Stimulated activated CD4-positive, alpha-beta T cell treated with anti-CD3 and anti-CD28 coated beads, Interleukin-15, amount 100 ng/mL, for 24 hours (primary cell): ENCODE results near the gene PIGZ.
"Not testable (repeated sequence)": the region's sequence is repeated elsewhere in the genome, so short reads cannot be mapped to it uniquely, and the experiment has no call there.

Source experiments
- DNase-seq: peaks from one replicate; pipeline ENCODE4 v3.0.0-alpha.2; 2020

PIGZ gene

DNA sequence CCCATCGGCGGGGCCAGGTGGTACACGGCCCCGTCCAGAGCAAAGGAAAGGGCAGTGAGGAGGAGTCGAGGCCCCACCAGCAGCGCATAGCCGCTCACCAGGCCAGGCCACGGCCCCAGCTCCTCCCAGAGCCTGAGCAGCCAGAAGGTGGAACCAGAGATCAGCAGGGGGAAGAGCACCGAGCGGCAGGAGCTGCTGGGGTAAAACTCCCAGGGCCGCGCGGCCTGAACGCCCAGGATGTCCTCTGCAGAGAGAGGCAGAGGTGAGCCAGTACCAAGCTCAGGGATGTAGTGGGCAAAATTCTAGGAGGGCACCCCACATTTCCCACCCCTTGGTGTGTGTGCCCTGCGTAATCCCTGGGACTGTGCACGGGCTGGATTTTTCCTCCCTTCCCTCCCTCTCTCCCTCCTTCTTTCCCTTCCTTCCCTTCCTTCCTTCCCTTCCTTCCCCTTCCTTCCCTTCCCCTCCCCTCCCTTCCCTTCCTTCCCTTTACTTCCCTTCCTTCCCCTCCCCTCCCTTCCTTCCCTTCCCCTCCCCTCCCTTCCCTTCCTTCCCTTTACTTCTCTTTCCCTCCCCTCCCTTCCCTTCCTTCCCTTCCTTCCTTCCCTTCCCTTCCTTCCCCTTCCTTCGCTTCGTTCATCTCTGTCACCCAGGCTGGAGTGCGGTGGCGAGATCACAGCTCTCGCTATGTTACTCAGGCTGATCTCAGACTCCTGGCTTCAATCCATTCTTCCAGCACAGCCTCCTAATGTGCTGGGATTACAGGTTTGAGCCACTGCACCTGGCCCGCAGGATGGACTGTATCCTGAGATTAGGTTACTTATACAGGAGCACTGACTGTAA is 20.0 kb downstream of the PIGZ start:
- DNase-seq = no peak

DNA sequence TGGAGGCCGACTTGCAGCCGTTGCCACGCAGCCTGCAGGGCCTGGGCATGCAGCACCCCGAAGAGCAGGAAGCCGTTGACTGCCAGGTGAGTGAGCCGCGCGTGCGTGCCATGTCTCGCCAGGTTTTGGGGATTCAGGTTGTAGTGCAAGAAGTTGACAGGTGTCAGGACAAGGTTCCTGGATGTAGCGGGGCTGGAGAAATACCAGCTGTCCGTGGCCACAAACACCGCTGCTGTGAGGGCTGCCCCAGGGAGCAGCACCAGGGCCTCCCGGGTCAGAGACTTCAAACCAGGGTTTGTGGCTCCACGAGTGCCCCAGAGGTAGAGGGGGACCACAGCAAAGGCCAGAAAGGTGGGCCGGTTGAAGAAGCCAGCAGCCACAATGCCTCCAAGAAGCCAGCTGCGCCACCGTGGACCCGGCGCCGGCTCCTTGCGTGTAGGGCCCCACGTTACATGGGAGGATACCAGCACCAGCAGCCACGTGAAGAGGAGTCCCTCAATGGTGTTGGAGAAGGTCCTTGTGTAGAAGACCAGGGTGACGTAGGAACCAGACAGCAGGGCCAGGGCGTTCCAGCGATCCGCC is 20.7 kb downstream of the PIGZ start:
- DNase-seq = no peak

DNA sequence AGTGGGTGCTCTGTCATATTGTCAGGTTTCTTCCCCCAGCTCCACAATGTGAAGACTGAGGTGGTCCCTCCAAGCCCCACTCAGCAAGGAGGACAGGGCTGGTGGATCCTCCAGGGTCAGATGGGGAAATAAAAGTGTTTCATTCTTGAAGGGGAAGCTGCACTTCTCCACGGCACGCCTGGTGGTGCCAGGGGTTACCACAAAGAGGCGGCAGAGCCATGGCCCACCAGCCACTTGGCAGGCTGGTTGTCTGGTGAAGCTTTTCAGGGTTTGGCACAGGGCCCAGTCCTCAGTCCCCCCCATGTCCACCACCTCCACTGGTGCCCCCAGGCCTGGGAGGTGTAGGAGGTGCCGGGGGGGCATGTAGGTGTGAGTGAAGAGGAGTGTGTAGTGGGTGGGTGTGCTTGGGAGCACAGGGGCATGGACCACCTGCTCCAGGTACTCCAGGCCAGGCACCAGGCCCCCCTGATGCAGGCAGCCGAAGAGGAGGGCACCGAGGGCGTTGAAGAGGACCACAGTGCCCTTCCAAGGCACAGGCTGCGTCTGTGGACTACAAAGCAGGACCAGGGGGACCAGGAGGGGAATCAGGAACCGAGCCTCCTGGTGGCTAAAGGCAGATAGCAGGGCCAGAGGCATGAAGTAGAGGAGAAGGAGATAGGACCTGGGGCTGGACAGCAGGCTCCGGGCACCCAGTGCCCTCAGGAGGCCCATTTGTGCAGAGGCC is 21.3 kb downstream of the PIGZ start:
- no peak for DNase-seq

DNA sequence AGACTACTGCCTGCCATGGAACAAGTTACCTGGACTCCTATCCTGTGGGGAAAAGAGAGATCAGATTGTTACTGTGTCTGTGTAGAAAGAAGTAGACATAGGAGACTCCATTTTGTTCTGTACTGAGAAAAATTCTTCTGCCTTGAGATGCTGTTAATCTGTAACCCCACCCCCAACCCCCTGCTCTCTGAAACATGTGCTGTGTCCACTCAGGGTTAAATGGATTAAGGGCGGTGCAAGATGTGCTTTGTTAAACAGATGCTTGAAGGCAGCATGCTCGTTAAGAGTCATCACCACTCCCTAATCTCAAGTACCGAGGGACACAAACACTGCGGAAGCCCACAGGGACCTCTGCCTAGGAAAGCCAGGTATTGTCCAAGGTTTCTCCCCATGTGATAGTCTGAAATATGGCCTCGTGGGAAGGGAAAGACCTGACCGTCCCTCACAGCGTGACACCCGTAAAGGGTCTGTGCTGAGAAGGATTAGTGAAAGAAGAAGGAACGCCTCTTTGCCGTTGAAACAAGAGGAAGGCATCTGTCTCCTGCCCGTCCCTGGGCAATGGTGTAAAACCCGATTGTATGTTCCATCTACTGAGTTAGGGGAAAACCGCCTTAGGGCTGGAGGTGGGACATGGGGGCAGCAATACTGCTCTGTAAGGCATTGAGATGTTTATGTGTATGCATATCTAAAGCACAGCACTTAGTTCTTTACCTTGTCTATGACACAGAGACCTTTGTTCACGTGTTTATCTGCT is 24.4 kb downstream of the PIGZ start:
- not testable (repeated sequence) for DNase-seq

DNA sequence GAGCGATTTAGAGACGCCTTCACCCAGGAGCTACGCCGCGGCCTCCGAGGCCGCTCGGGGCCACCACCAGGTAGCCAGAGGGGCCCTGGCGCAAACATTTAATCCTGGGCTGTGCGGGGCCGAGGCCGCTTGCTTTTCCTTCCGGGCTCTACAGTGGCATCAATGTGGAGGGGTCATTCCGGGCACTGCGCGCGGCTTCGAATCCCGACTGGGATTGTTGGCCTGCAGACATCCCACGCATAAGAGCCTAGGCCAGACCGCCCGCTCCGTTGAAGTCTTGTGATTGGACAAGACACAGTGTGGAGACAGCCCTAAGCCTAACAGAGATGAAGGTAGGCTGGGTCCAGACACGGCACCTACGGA is 25.7 kb downstream of the PIGZ start:
- DNase-seq = no peak

DNA sequence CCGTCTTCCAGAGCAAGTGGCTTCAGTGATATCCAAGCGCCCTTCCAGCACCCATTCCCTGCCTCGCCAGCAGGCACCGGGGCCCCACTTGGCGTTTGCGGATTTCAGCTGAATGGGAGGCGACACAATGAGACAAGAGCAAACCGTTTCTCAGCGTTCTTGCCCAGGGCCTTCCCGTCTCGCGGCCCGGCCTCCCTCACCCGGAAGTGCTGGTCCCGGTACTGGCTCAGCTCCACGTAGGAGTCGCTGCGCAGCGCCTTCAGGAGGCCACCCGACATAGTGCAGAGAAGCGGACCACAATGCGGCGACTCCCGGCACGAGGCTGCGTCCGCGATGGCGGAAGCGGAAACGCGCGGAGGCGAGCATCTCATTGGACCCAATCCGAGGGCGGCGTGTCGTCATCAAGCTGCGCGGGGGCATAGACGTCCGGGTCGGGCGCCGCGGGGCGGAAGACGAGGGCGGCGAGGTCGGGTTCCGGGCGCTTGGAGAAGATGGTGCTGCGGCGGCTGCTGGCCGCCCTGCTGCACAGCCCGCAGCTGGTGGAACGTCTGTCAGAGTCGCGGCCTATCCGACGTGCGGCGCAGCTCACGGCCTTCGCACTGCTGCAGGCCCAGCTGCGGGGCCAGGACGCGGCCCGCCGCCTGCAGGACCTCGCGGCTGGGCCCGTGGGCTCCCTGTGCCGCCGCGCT is 26.3 kb downstream of the PIGZ start, which contains the start of gene NCBP2:
Gene NCBP2, minus strand, starts transcription at position 303 of the 689 bp plus-strand sequence. Its CDS starts 25 bp downstream, at position 278.
- DNase-seq = peak; percentile 100

DNA sequence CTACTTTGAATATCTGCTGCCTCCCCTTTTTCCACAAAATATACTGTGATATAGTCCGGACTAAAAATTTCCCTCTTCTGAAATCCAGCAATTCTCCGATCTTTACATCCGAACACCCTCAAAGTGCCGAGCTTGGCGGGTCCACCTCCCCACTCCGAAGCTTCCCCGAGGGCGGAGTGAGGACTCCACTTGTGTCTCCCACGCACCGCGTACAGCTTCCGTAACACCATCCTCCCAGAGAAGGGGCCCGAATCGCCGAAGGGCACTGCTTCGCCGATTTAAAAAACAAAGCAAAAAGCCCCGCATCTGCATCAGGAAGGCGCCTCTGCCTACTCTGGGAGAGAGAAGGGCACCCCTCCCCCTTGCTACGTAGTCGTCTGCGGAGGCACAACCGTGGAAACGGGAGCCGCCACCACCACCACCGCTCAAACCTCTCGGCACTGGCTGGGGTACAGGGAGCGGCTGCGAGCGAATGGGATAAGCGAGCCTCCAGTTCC is 26.9 kb downstream of the PIGZ start:
- DNase-seq = peak; percentile 80

DNA sequence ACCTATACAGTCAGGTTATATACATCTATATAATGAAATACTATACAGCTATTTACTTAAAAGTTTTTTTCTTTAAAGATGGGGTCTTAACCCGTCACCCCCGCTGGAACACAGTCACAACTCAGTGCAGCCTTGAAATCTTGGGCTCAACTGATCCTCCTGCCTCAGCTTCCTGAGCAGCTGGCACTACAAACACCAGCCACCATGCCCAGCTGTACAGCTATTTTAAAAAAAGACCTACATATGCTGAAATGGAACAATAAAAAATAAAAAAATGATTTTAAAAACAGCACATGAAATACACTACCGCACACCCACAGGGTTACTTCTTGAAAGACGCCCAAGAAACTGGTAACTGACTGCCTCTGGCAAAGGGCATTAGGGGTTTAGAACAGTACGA is 30.1 kb downstream of the PIGZ start:
- DNase-seq = no peak

DNA sequence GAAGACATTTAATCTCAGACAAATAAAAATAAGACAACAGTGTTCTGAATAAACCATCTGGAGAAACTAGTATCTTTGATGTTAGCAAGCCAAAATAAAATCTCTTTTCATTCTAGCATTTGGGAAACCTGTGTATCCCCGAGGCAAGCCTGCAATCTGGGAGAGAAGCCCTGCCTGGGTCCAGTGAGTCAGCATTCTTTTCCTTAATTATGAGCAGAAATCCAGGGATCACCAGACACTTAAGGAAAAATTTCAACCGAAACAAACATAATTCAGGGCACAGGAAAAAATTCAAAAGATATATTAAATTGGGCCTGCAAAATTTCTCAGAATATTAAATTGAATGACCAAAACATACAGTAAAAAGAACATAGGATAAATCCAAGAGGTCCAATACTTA is 30.5 kb downstream of the PIGZ start:
- DNase-seq = no peak

DNA sequence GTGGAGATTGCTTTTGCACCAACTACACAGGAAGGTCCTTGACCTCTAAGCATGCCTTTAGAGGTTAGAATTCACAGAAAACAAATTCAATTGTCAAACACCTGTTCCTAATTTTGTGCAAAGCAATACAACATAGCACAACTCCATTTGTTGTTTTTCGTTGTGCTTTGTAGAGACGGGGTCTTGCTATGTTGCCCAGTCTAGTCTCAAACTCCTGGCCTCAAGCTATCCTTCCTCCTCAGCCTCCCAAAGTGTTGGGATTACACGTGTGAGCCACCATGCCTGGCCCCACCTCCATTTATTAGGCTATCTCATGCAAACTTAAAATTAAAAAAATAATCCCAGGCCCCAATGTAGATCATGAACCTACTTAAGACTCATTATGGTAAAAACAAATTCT is 32.3 kb downstream of the PIGZ start:
- no peak for DNase-seq

DNA sequence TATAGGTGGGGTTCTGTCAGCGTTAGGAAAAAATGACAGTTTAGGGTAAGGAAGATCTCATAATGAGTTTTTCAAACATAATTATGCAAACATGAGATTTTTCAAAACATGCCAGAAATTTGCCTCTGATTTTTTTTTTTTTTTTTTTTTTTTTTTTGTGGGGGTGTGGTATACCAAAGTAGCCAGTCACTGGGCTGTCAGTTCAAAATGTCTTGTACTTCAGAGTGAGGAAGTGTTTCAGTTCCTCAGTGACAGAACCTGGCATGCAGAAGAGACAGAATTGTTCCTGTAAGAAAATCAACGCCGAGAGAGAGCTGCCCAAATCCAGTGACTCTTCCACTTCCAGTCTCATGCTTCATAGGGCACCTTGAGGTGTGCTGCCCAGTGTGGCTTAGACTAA is 36.0 kb downstream of the PIGZ start:
- no peak for DNase-seq

DNA sequence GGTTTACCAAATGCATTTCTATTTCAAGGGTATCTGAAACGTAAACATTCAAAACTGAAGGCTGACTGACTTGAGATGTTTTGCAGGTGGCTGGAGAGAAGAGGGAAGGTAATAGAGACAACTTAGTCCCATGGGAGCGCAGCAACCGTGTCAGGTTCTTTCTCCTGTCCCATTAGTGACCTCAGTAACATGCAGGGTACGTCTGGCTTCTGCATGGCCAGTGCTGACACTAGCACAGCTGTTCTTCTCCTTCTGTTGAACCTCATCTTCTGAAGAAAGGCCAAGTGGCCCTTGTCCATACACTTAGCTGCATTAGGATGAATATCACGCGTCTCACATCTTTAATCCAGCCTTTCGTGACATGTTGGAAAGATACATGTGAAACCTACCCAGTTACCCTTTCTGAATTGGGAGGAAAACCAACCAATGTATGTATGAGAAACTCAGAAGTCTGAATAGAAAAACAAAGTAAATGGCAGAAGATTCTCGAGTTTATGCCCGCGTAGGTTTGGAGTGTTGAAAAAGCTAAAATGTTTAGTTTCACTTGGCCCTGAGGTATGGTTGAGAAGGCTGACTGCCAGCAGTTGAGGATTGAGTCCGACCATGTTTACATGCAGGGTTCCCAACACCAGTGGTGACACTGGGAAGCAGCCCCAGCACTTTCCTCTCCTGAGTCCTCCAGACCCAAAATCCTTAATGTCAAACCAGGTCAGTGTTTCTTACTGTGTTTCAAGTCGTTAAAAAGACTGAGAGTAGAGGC is 36.6 kb downstream of the PIGZ start:
- no peak for DNase-seq

DNA sequence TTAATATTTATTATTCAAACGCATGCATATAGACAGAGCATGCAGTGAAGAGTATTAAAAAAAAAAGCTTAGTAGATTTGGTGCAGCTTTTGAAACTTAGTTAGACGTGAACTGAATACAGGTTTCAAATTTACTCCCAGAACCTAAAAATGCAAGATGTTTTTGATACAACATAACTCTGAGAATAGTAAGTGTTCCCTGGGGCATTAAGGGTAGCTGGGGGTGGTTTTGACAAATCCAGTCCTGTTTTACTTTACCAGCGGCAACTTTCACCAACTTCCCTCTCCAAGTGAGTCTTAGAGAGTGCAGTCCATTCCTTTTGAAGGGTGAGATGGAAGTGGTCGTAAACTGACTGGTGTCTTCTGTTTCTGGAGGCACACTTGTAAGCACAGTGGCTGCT is 37.5 kb downstream of the PIGZ start:
- DNase-seq = no peak

DNA sequence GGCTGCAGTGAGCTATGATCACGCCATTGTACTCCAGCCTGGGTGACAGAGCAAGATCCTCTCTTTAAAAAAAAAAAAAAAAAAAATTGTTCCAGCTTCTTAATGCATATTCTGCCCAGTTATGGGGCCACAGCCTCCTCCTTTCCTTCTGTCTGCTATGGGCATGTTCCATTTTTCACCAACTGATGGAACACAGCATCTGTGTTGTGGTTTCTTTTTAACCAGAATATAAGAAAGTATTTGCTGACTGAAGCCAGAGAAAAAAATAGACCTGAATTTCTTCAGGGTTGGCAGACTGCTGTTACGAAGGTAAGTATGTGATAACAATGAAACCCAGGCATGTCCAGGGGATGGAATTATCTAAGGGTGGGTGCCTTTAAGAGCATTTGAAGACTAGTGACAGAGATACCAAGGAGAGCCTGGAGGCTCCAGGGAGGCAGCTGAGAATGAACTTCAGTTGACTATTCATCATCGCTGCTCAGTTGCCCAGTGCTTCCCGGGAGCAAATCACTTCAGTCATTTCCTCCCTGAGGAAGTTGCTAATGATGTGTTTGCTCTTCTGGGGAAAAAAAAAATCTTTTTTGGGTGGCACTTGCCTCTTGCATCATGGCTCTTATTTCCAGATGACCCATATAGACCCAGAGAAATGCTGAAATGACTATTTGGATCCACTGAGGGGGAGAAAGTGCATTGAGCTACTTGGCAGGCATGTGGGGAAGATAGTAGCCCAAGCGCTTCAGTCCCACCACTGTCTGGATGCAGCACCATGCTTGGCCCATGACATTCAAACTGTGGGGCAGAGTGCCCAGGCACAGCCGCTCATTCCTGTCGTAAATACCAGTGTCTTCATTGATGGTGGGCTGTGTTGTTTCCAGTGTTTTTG is 40.8 kb downstream of the PIGZ start:
- DNase-seq = no peak

DNA sequence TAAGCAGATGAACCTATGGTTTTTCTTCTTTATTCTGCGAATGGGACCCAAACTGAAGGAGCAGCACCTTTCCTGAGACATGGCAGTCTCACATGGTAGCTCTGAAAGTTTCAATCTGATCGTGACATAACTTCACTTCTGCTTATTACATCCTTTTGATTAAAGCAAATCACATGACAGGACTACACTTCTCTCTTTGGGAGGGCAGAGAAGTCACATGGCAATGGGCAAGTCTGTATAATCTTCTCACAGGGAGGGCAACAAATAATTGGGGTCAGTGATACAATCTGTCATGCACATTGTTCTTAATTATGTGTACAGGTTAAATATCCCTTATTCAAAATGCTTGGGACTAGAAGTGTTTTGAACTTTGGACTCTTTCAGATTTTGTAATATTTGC is 47.9 kb downstream of the PIGZ start:
- DNase-seq = no peak

DNA sequence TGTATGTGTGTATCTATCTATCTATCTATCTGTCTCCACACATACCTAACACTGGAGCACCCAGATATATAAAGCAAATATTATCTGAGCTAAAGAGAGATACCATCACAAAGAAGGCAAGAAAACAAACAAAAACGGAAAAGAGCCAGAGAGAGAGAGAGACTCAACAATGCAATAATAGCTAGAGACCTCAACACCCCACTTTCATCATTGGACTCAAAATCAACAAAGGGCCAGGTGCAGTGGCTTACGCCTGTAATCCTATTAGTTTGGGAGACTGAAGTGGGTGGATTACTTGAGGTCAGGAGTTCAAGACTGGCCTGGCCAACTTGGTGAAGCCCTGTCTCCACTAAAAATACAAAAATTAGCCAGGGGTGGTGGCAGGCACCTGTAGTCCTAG is 49.7 kb downstream of the PIGZ start:
- no peak for DNase-seq

DNA sequence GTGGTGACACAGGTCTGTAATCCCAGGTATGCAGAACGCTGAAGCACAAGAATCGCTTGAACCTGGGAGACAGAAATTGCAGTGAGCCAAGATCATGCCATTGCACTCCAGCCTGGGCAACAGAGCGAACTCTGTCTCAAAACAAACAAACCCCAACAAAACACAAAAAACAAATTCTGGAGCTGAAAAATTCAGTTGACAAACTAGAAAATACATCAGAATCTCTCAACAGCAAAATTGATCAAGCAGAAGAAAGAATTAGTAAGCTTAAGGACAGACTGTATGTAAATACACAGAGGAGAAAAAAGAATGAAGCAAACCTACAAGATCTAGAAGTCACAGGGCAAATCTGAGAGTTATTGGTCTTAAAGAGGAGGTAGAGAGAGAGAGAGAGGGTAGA is 51.6 kb downstream of the PIGZ start:
- no peak for DNase-seq

DNA sequence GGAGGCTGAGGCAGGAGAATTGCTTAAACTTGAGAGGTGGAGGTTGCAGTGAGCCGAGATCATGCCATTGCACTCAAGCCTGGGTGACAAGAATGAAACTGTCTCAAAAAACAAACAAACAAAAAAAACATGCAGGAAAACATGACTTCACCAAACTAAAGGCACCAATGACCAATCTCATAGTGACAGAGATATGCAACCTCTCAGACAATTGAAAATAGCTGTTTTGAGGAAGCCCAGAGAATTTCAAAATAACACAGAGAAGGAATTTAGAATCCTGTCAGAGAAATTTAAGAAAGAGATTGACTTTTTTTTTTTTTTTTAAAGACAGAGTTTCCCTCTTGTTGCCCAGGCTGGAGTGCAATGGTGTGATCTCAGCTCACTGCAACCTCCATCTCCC is 52.4 kb downstream of the PIGZ start:
- no peak for DNase-seq

DNA sequence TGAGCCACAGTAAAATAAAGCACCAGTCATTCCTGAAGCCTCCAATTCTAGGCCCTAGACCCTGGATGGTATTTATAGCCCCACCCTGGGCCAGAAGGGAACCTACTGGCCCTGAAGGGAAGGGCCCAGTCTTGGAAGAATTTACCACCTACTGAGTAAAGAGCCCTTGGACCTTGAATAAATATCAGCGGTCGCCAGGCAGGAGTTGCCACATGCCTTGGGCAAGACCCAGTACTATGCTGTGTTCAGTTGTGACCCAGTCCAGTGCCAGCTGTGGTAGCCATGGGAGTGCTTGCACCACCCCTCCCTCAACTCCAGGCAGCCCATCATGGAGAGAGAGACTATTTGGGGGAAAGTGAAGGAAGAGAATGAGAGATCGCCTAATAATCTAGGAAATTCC is 53.3 kb downstream of the PIGZ start:
- no peak for DNase-seq

DNA sequence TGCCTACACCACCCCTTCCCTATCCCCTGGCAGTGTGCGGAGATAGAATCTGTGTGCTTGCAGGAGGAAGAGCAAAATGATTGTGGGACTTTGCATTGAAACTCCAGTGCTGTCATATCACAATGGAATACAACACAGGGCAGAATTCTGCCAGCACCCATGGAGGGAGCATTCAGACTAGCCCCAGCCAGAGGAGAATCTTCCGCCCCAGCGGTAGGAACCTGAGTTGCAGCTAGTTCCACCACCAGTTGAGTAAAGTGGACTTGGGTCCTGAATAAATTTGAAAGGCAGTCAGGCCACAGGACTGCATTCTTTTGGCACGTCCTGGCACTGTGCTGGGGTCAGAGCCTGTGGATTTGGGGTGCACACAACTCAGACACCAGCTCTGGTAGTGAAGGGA is 53.8 kb downstream of the PIGZ start:
- no peak for DNase-seq

DNA sequence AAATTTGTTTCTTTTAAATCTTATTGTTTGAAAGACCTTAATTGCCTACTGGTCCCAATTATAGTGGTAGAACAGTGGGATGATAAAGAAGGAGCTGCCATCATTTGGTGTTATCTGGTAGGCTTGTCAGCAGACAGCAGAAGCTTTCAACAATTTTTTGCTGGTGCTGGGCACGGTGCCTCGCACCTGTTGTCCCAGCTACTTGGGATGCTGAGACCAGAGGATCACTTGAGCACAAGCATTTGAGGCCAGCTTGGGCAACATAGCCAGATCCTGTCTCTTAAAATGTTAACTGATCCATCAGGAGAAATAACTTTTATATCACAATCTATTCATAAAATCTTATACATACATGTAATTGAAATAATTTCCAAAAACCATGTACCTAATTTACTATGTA is 64.9 kb downstream of the PIGZ start:
- no peak for DNase-seq
